Activated T-cell treated with anti-CD3 and anti-CD28 coated beads, Interleukin-2, amount 50 U/mL, for 4 hours (primary cell): ENCODE results near the gene DNAJA3. TPM values are rescaled to one million over a fixed set of nuclear protein-coding genes. Genes with fewer than 3 reads are reported as not detected.

Source experiments
- ATAC-seq, 2 donors: fragments of 200-7000 bp; cut with Tn5 transposase; one replicate each; pipeline ENCODE4 v1.10.0; 2021
- DNase-seq: peaks from one replicate; pipeline ENCODE4 v3.0.0-alpha.2; 2020
- H3K27me3 Mint-ChIP-seq: one replicate; pipeline ENCODE4 v1.8.0; 2021; ENCODE audit warnings: low read depth, mixed read lengths
- H3K36me3 Mint-ChIP-seq: one replicate; pipeline ENCODE4 v1.8.0; 2022; ENCODE audit warnings: mixed read lengths; ENCODE audit not compliant: insufficient read depth
- H3K4me1 Mint-ChIP-seq: one replicate; pipeline ENCODE4 v1.8.0; 2021; ENCODE audit warnings: low read depth, mixed read lengths
- H3K4me3 Mint-ChIP-seq: one replicate; pipeline ENCODE4 v1.8.0; 2021; ENCODE audit warnings: mild to moderate bottlenecking, moderate library complexity, mixed read lengths
- H3K9me3 Mint-ChIP-seq: one replicate; pipeline ENCODE4 v1.8.0; 2021; ENCODE audit warnings: mixed read lengths
- total RNA-seq, 3 donors: library from RNA; stranded (reverse); gene quantifications; one replicate each; pipeline ENCODE4 v1.2.1, GENCODE V29; 2021

The DNAJA3 gene
- total RNA-seq, 3 donors from 2014 or later = 108 to 124 (median 123) TPM

- Mint-ChIP-seq H3K4me1 (peaks cover 22% of the 10 kb centered on the region), H3K27me3 (no peaks in the 10 kb centered on the region), H3K9me3 (no peaks in the 10 kb centered on the region), H3K4me3 (no peak overlapping the region), H3K36me3 (peaks cover 28% of the 10 kb centered on the region)
- DNase-seq (no peak), ATAC-seq (no peak)
Observed at GRCh38 chr16:4431023-4431422, 5.4 kb downstream of the DNAJA3 start.

- Mint-ChIP-seq H3K9me3 (no peaks in the 10 kb centered on the region), H3K27me3 (no peaks in the 10 kb centered on the region), H3K4me1 (peaks cover 9% of the 10 kb centered on the region), H3K4me3 (no peak overlapping the region), H3K36me3 (peaks cover 34% of the 10 kb centered on the region)
- DNase-seq = no peak
- no peak for ATAC-seq
Observed at GRCh38 chr16:4433228-4433627, 7.6 kb downstream of the DNAJA3 start.

- DNase-seq = no peak
- Mint-ChIP-seq H3K27me3 (no peaks in the 10 kb centered on the region), H3K4me3 (no peak overlapping the region), H3K9me3 (no peaks in the 10 kb centered on the region), H3K4me1 (peaks cover 5% of the 10 kb centered on the region), H3K36me3 (peaks cover 30% of the 10 kb centered on the region)
- no peak for ATAC-seq
Observed at GRCh38 chr16:4433914-4434787, 8.5 kb downstream of the DNAJA3 start.

- Mint-ChIP-seq H3K4me3 (no peak overlapping the region), H3K9me3 (no peaks in the 10 kb centered on the region), H3K27me3 (no peaks in the 10 kb centered on the region), H3K4me1 (peaks cover 10% of the 10 kb centered on the region), H3K36me3 (peaks cover 28% of the 10 kb centered on the region)
- ATAC-seq (no peak), DNase-seq (no peak)
Observed at GRCh38 chr16:4435337-4436067, 9.8 kb downstream of the DNAJA3 start.

GRCh38 chr16:4437366-4437765 is 11.7 kb downstream of the DNAJA3 start:
- DNase-seq (no peak), ATAC-seq (no peak)
- H3K4me3 Mint-ChIP-seq = no peak overlapping the region
- no peaks in the 10 kb centered on the region for H3K9me3 Mint-ChIP-seq
- no peaks in the 10 kb centered on the region for H3K27me3 Mint-ChIP-seq
- H3K36me3 Mint-ChIP-seq = peaks cover 37% of the 10 kb centered on the region
- peaks cover 10% of the 10 kb centered on the region for H3K4me1 Mint-ChIP-seq

- Mint-ChIP-seq H3K36me3 (peaks cover 41% of the 10 kb centered on the region), H3K27me3 (no peaks in the 10 kb centered on the region), H3K4me1 (peaks cover 5% of the 10 kb centered on the region), H3K4me3 (no peak overlapping the region), H3K9me3 (no peaks in the 10 kb centered on the region)
- ATAC-seq (no peak), DNase-seq (no peak)
Observed at GRCh38 chr16:4442371-4442770, 16.7 kb downstream of the DNAJA3 start.

- no peaks in the 10 kb centered on the region for H3K27me3 Mint-ChIP-seq
- peaks cover 5% of the 10 kb centered on the region for H3K4me1 Mint-ChIP-seq
- ATAC-seq (no peak), DNase-seq (no peak)
- no peak overlapping the region for H3K4me3 Mint-ChIP-seq
- peaks cover 40% of the 10 kb centered on the region for H3K36me3 Mint-ChIP-seq
- H3K9me3 Mint-ChIP-seq = no peaks in the 10 kb centered on the region
Observed at GRCh38 chr16:4443271-4443670, 17.6 kb downstream of the DNAJA3 start.

GRCh38 chr16:4443986-4444385 is 18.3 kb downstream of the DNAJA3 start:
- H3K4me3 Mint-ChIP-seq = no peak overlapping the region
- ATAC-seq (no peak), DNase-seq (no peak)
- no peaks in the 10 kb centered on the region for H3K27me3 Mint-ChIP-seq
- H3K36me3 Mint-ChIP-seq = peaks cover 40% of the 10 kb centered on the region
- H3K9me3 Mint-ChIP-seq = no peaks in the 10 kb centered on the region
- peaks cover 5% of the 10 kb centered on the region for H3K4me1 Mint-ChIP-seq

GRCh38 chr16:4450430-4450829 is 24.8 kb downstream of the DNAJA3 start:
- Mint-ChIP-seq H3K36me3 (peaks cover 26% of the 10 kb centered on the region), H3K9me3 (no peaks in the 10 kb centered on the region), H3K27me3 (no peaks in the 10 kb centered on the region), H3K4me1 (no peaks in the 10 kb centered on the region), H3K4me3 (no peak overlapping the region)
- ATAC-seq = no peak
- no peak for DNase-seq

GRCh38 chr16:4450931-4451519 is 25.4 kb downstream of the DNAJA3 start:
- no peak overlapping the region for H3K4me3 Mint-ChIP-seq
- no peaks in the 10 kb centered on the region for H3K27me3 Mint-ChIP-seq
- H3K36me3 Mint-ChIP-seq = peaks cover 29% of the 10 kb centered on the region
- no peak for DNase-seq
- H3K4me1 Mint-ChIP-seq = no peaks in the 10 kb centered on the region
- no peak for ATAC-seq
- H3K9me3 Mint-ChIP-seq = no peaks in the 10 kb centered on the region

GRCh38 chr16:4452674-4453073 is 27.0 kb downstream of the DNAJA3 start:
- no peaks in the 10 kb centered on the region for H3K27me3 Mint-ChIP-seq
- no peaks in the 10 kb centered on the region for H3K4me1 Mint-ChIP-seq
- no peak for DNase-seq
- peaks cover 30% of the 10 kb centered on the region for H3K36me3 Mint-ChIP-seq
- no peaks in the 10 kb centered on the region for H3K9me3 Mint-ChIP-seq
- ATAC-seq = no peak
- no peak overlapping the region for H3K4me3 Mint-ChIP-seq

GRCh38 chr16:4454623-4455022 is 29.0 kb downstream of the DNAJA3 start:
- no peak overlapping the region for H3K4me3 Mint-ChIP-seq

GRCh38 chr16:4455081-4455480 is 29.4 kb downstream of the DNAJA3 start:
- Mint-ChIP-seq H3K36me3 (peaks cover 32% of the 10 kb centered on the region), H3K27me3 (no peaks in the 10 kb centered on the region), H3K9me3 (no peaks in the 10 kb centered on the region), H3K4me3 (no peak overlapping the region), H3K4me1 (peaks cover 12% of the 10 kb centered on the region)
- DNase-seq (no peak), ATAC-seq (no peak)

More at GRCh38 chr16:4454623-4455022, 29.0 kb downstream of the DNAJA3 start:
- Mint-ChIP-seq H3K4me1 (peaks cover 8% of the 10 kb centered on the region), H3K27me3 (no peaks in the 10 kb centered on the region), H3K36me3 (peaks cover 30% of the 10 kb centered on the region), H3K9me3 (no peaks in the 10 kb centered on the region)
- no peak for DNase-seq
- ATAC-seq = no peak

- H3K4me3 Mint-ChIP-seq = no peak overlapping the region
- peaks cover 31% of the 10 kb centered on the region for H3K36me3 Mint-ChIP-seq
- ATAC-seq (no peak), DNase-seq (no peak)
- H3K4me1 Mint-ChIP-seq = peaks cover 12% of the 10 kb centered on the region
- H3K9me3 Mint-ChIP-seq = no peaks in the 10 kb centered on the region
- H3K27me3 Mint-ChIP-seq = no peaks in the 10 kb centered on the region
Observed at GRCh38 chr16:4455951-4456350, 30.3 kb downstream of the DNAJA3 start.

GRCh38 chr16:4460936-4461249 is 35.2 kb downstream of the DNAJA3 start:
- DNase-seq = no peak
- Mint-ChIP-seq H3K4me3 (no peak overlapping the region), H3K36me3 (peaks cover 22% of the 10 kb centered on the region), H3K4me1 (peaks cover 23% of the 10 kb centered on the region), H3K27me3 (no peaks in the 10 kb centered on the region), H3K9me3 (no peaks in the 10 kb centered on the region)
- no peak for ATAC-seq
